ENCODE results near the gene DAB2.

DNA sequence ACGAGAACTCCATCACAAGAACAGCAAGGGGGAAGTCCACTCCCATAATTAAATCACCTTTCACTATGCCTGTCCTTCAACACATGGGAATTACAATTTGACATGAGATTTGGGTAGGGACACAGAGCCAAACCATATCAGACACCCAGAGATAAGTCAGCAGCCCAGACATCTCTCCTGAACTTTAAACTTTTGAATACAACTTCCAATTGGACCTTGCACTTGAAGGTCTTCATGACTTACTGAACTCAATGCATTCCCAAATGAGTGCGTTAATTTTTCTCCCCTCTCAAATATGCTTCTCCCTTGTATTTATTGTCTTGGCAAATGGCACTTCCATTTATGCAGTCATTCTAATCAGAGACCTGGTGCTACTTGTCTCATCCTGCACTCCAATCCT lies 72.6 kb downstream of the DAB2 start:
- TF ChIP-seq, protein P1, sequence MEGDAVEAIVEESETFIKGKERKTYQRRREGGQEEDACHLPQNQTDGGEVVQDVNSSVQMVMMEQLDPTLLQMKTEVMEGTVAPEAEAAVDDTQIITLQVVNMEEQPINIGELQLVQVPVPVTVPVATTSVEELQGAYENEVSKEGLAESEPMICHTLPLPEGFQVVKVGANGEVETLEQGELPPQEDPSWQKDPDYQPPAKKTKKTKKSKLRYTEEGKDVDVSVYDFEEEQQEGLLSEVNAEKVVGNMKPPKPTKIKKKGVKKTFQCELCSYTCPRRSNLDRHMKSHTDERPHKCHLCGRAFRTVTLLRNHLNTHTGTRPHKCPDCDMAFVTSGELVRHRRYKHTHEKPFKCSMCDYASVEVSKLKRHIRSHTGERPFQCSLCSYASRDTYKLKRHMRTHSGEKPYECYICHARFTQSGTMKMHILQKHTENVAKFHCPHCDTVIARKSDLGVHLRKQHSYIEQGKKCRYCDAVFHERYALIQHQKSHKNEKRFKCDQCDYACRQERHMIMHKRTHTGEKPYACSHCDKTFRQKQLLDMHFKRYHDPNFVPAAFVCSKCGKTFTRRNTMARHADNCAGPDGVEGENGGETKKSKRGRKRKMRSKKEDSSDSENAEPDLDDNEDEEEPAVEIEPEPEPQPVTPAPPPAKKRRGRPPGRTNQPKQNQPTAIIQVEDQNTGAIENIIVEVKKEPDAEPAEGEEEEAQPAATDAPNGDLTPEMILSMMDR (IDR thresholded peaks at IDR 0.05): no peak
- TF ChIP-seq EZH2 (IDR thresholded peaks at IDR 0.05; ENCODE audit: borderline replicate concordance, insufficient read depth, low read depth, low read length, poor library complexity, severe bottlenecking): no peak
